ENCODE data around the gene NACAD. TPM values are rescaled to one million over a fixed set of nuclear protein-coding genes. Genes with fewer than 3 reads are reported as not detected.

The NACAD gene
- total RNA-seq, 1 experiment from 2014 or later, result 5.5 TPM

DNA sequence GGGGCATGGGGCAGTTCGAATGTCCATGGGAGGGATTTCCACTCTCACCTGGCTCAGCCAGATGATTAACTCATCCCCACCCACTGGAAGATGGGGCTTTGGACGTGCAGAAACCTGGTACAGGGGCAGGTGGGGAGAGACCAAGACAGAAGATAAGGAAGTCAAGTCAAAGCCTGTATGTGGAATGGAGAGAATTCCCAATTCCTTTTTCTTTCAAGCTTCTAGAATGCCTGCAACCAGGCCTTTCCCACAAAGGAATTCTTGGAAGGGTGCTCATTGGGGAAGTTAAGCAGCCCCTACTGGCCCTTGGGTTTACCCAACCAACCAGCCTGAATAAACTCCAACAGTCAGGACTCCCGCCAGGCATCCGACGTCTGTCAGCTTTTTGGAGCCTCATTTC, 49.7 kb downstream of the NACAD start:
- H3K9me3 Mint-ChIP-seq, result no peaks in the 10 kb centered on the region
- DNase-seq (ENCODE audit: low spot score) (no peak), ATAC-seq (no peak)
- peaks cover 17% of the 10 kb centered on the region for H3K4me1 Mint-ChIP-seq
- H3K27me3 Mint-ChIP-seq (ENCODE audit: low read depth), result no peaks in the 10 kb centered on the region
- ChIA-PET POLR2A (no interaction called here), CTCF (no interaction called here)
- TF ChIP-seq NFYB (CRISPR knock-in tag; conservative IDR thresholded peaks at IDR 0.05; ENCODE audit: low read depth), result no peak
- no peak for TF ChIP-seq TCF7 (CRISPR knock-in tag; IDR thresholded peaks at IDR 0.05; ENCODE audit: low read depth)
- H3K4me3 Mint-ChIP-seq, result no peak overlapping the region
- H3K36me3 Mint-ChIP-seq, result peaks cover 30% of the 10 kb centered on the region
- H3K27ac Mint-ChIP-seq, result no peak overlapping the region

- ATAC-seq, result no peak
- H3K9me3 Mint-ChIP-seq, result no peaks in the 10 kb centered on the region
- peaks cover 25% of the 10 kb centered on the region for H3K36me3 Mint-ChIP-seq
- CTCF ChIA-PET, result no interaction called here
- H3K4me1 Mint-ChIP-seq, result peaks cover 28% of the 10 kb centered on the region
- no peak for DNase-seq (ENCODE audit: low spot score)
- H3K4me3 Mint-ChIP-seq, result no peak overlapping the region
- TF ChIP-seq JAZF1 (CRISPR knock-in tag; IDR thresholded peaks at IDR 0.05) (no peak), ZNF532 (CRISPR knock-in tag; IDR thresholded peaks at IDR 0.05; ENCODE audit: borderline replicate concordance) (no peak), USF1 (CRISPR knock-in tag; IDR thresholded peaks at IDR 0.05) (no peak), CBFB (CRISPR knock-in tag; IDR thresholded peaks at IDR 0.05; ENCODE audit: low read depth) (no peak), E2F4 (CRISPR knock-in tag; IDR thresholded peaks at IDR 0.05; ENCODE audit: borderline replicate concordance, low read depth) (no peak), E2F5 (CRISPR knock-in tag; IDR thresholded peaks at IDR 0.05) (no peak), FOXP1 (CRISPR knock-in tag; IDR thresholded peaks at IDR 0.05; ENCODE audit: borderline replicate concordance) (no peak), ZNF671 (CRISPR knock-in tag; IDR thresholded peaks at IDR 0.05) (no peak), PRRX2 (CRISPR knock-in tag; IDR thresholded peaks at IDR 0.05) (no peak), NR2C2 (CRISPR knock-in tag; IDR thresholded peaks at IDR 0.05) (no peak), KAT7 (CRISPR knock-in tag; IDR thresholded peaks at IDR 0.05; ENCODE audit: borderline replicate concordance) (no peak), CREB1 (CRISPR knock-in tag; IDR thresholded peaks at IDR 0.05) (no peak), MYBL2 (CRISPR knock-in tag; IDR thresholded peaks at IDR 0.05) (no peak), PREB (CRISPR knock-in tag; IDR thresholded peaks at IDR 0.05; ENCODE audit: borderline replicate concordance) (no peak), NFATC4 (CRISPR knock-in tag; IDR thresholded peaks at IDR 0.05) (no peak), ATF2 (CRISPR knock-in tag; IDR thresholded peaks at IDR 0.05; ENCODE audit: borderline replicate concordance, low read depth) (no peak)
- TF ChIP-seq, protein P1, sequence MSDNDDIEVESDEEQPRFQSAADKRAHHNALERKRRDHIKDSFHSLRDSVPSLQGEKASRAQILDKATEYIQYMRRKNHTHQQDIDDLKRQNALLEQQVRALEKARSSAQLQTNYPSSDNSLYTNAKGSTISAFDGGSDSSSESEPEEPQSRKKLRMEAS (CRISPR knock-in tag; IDR thresholded peaks at IDR 0.05), result no peak
- H3K27ac Mint-ChIP-seq, result peak overlapping the region; percentile 17
- H3K27me3 Mint-ChIP-seq (ENCODE audit: low read depth), result no peaks in the 10 kb centered on the region
- POLR2A ChIA-PET, result no interaction called here
Measured at GRCh38 chr7:45037876-45038275, 50.9 kb downstream of the NACAD start.
